Stimulated activated CD4-positive, alpha-beta T cell treated with anti-CD3 and anti-CD28 coated beads, Interleukin-1b, Interleukin-23, amount 100 ng/mL, for 4 hours (primary cell): ENCODE data around the gene MAST2.

ENCODE experiments used
- DNase-seq, 2 donors: peaks; one replicate each; pipeline ENCODE4 v3.0.0-alpha.2; 2020; ENCODE audit warnings: low read depth in 2 of 2

The MAST2 gene

DNA sequence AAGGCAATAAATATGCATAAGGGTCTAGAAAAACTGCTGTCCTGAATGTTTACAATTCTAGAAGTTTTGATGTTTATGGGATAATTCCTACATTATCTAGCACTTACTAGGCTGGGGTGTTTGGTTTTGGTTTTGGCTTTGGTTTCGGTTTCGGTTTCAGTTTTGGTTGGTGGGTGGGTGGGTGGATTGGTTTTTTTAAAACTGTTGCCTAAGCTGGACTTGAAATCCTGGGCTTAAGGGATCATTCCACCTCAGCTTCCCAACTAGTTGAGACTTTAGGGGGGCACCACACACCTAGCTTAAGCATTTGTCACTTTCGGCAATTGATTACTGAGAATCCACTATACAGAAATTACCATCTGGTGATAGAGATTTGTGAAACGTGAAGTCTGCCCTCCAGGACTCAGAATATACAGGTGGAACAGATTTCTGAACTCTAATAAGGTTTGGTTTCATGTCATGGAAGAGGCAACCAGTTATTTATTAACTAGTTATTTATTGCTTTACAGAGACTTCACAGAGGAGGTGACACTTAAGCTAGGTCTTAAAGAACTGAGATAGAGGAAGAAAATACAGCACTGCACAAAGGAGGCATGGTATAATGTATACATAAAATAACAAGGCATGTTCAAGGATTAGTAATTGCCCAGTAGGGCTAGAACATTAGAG is 259.4 kb downstream of the MAST2 start:
- peak; percentile 9 to 16 for DNase-seq

DNA sequence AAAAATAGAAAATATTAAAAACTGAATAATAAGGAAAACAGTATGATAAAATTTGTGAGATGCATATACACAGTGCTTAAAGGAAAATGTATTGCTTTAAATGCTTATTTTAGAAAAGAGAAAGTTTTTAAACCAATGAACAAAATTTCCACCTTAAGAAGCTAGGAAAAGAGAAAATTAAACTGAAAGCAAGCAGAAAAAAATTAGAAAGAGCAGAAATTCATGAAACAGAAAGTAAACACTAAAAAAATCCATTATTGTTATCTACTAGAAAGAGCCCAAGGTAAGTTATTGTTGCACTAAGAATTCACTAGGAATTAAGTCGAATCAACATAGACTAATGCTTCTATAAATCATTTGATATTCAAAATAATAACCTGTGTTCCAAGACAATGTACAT is 261.3 kb downstream of the MAST2 start:
- DNase-seq = no peak

DNA sequence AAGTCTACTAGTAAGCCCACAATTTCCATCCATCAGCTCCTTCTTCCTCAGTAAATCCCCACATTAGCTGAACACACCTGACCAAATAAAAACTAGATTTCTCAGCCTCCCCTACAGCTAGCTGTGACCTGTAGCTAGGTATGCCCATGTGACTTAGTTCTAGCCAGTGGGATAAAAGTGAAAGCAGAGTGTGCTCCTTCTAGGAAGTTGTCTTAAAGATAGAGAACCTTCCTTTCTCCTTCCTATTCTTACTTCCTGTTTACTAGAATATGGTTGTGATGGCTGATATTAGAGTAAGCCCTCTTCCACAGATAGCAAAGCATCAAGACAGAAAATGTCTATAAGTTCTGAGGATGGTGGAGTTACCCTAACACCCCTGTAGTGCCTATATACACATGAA is 262.0 kb downstream of the MAST2 start:
- no peak for DNase-seq

DNA sequence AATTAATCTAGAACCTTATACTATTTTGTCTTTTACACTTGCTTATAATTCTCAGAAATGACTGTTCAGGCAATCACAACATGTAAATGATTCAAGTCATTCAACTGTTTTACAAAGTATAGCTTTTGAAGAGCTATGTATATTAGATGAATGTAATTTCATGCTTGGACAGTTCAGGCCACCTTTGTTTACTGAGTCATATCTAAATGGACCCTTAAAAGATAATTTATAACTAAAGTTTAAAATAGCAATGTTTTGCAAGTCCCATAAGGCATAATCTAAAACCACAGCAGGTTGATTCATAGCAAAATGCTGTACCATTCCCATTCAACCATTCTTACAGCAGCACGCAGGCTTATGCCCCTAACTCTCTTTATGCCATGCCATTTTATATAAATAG is 264.2 kb downstream of the MAST2 start:
- no peak for DNase-seq

DNA sequence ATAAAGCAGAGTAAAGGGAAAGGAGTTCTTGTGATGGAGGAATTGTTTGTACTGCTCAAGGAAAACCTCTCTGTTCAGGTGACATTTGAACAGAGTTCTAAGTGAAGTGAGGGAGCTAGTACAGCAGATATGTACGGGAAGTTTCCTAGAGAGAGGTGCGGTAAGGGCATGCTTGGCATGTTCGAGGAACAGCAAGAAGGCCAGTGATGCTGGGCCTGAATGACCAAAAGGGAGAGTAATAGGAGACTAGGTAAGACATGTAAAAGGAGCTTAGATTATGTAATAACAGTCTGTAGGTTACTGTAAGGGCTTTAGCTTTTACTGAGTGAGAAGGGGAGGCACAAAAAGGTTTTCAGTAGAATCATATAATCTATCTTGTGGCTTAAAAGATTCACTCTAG is 265.1 kb downstream of the MAST2 start:
- no peak for DNase-seq

DNA sequence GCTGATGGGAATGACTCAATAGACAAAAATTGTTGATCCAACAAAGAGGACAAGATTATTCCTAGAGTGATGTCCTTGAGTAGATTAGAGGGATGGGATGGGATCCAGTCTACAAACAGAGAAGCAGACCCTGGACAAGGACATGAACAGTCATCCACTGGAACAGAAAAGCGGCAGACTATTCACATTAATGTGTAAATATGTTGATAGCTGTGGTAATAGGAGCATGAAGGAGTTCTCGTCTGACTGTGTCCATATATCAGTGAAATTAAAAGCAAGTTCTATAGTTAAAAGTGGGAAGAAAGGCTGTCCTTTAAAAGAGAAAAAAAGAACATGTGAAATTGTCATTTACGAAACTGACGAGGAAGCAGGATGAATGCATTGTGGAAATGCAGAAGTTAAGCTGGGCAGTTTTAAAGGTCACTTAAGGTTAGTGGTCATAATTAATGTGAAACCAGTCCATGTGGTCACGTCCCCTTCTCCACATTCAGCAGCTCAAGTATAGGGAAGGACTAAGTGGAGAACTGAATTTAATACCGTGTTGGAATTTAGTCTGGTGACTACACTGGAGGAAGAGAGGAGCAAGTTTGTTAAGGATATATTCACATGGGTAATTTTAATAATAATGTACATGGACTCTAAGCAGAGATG is 266.9 kb downstream of the MAST2 start:
- DNase-seq = no peak

DNA sequence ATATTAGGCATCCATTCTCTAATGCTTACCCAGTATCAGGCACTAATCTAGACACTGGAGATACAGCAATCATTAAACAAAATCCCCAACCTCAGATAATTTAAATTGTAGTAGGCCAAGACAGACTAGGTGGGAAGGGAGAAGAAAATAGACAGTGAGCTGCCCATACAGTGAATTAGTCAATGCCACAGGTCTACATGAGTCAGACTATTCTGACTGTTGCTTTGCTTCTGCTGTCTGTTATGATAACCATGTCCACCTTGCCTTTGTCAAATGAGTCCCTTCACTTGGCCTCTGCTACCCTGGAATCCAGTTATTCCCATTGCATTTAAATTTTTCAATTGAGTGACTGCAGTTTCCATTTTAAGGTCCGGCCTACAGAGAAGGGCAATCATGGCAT is 269.6 kb downstream of the MAST2 start:
- no peak for DNase-seq

DNA sequence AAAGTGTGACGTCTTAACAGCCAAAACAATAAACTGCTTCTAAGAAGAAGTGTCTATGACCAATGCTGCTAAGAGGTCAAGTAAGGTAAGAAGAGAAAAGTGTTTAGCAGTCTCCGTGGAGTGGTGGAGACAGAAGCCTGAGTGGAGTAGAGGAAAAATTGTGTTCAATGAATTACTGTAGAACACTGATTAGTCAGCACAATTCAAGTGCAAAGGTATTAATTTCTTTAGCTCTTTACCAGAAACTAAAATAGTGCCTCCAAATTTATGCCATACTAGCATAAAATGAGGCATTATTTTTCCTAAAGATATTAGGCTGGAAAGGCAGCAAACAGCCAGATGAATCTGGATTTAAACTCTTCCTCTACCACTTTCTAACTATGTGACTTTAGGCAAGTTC is 272.9 kb downstream of the MAST2 start:
- no peak for DNase-seq

DNA sequence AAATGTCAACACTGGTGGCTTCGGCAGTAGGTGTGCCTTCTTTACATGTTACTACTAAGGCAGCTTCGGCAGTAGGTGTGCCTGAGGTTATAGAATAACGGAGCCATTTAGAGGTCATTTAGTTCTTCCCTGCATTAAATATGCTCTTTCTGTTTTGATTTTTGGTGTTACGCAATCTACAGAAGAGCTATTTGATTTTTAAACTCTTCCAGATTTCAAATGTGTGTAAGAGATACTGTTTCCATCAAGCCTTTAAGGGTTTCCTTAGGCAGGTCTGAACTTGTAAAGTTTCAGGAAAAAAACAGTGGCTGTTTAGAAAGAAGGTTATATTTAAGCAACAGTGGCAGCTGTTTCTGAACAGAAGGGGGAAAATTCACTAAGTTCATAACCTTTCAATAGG is 274.2 kb downstream of the MAST2 start:
- no peak for DNase-seq

DNA sequence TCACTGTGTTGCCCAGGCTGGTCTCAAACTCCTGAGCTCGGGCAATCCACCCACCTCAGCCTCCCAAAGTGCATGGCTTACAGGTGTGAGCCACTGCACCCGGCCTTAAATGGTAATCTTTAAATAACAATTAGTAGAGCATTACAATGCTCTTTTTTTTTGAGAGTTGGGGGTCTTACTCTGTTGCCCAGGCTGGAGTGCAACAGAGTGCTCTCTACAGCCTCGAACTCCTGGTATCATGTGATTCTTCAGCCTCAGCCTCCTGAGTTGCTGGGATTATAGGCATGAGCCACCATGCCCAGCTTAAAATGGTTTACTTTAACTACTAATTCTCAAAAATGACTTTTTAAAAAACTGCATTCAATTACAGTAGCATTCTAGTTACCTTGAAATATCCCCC is 276.8 kb downstream of the MAST2 start:
- DNase-seq = no peak

DNA sequence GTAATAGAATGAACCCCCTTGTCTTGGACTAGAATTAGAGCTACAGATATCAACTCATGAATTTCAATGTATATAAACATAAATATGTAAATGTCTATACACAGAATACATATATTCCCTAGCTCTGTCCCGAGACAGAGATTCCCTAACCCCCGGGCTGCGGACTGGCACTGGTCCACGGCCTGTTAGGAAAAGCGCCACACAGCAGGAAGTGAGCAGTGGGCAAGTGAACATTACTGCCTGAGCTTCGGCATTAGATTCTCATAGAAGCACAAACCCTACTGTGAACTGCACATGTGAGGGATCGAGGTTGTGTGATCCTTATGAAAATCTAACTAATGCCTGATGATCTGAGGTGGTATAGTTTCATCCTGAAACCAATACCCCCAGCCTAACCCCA is 277.8 kb downstream of the MAST2 start:
- no peak for DNase-seq

DNA sequence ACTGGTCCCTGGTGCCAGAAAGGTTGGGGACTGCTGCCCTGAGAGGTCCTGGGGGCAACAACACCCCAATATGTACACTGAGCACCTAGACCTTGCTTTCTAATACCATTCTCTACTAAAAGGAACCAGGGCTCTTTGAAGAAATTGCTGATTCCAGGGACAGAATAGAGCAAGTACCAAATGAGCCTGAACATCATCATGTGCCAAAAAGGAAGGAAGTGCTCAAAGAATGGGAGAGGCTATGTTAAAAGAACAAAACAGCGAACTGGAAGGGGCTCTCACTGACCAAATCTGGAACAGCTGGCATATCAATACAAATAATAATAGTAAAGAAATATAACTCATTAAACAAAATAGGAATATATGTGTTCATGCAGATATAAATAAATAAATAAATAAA is 278.2 kb downstream of the MAST2 start:
- no peak for DNase-seq

DNA sequence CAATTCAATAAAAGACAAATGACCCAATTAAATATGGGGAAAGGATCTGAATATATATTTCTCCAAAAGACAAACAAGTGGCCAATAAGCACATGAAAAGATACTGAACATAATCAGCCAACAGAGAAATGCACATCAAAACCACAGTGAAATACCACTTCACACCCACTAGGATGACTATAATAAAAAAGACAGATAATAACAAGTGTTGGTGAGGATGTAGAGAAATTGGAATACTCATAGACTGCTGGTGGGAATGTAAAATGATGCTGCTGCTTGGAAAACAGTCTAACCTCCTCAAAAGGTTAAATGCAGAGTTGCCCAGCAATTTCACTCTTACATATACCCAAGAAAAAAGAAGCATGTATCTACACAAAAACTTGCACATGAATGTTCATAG is 280.2 kb downstream of the MAST2 start:
- no peak for DNase-seq

DNA sequence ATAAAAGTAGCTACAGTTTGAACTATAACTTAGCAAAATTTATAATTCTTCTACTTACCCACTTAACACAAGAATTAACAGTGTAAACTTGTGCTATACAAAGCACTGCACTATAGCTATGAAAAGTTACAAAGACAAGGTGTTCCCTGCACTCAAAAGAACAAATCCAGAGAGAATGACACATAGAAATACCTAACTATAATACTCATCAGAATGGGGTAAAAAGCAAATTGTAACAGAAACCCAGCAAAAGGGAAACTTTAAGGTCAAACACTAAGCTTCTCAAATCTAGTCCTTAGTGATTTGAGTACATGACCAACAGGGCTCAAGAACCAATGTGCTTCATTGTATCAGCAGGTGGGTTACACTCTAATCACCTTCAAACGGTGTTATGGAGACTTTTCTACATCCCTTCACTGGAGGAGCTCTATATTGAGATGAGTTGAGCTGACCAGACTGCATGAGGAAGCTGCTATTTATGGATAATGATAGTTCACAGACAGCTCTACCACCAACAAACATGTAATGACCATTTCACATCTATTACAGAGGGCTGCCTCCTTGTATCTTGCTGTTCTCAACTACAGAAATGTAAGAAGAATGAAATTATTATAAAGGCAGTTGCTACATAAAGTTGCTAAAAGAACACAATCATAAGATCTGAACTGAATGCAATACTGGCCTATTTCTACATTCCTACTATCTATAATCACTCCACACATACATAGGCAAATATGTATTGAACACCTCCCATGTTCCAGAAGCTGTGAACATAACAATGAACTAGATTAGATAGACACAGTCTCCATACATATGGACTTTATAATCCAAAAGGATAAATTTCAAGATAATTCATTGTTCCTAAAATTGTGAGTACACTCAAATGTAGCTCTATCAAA is 281.4 kb downstream of the MAST2 start:
- DNase-seq = no peak
